ENCODE results near the gene TMED5.

The TMED5 gene

DNA sequence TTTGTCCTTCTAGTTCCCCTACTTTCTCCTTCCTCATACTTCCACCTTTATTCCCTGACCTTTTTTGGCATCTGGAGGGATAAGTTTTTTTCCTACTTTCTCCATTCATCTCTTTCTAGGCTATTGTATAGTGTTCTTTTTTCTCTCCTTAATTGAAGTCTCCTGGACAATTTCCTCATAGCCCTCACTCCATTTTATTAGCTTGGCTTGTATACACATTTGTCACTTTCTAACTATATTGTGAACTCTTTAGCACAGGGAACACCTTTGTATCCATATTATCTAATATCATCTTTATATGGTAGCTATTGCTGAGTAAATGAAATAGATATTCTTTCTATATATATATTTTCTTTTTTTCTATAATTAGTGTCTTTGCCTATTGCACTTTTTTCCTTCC, 47.6 kb downstream of the TMED5 start:
- Histone ChIP-seq H3K4me3 (no peak overlapping the region), H3K27ac (no peak overlapping the region)

GRCh38 chr1:93129507-93130099, 50.6 kb downstream of the TMED5 start:
- no peak overlapping the region for H3K4me3 ChIP-seq
- H3K27ac ChIP-seq, result no peak overlapping the region

DNA sequence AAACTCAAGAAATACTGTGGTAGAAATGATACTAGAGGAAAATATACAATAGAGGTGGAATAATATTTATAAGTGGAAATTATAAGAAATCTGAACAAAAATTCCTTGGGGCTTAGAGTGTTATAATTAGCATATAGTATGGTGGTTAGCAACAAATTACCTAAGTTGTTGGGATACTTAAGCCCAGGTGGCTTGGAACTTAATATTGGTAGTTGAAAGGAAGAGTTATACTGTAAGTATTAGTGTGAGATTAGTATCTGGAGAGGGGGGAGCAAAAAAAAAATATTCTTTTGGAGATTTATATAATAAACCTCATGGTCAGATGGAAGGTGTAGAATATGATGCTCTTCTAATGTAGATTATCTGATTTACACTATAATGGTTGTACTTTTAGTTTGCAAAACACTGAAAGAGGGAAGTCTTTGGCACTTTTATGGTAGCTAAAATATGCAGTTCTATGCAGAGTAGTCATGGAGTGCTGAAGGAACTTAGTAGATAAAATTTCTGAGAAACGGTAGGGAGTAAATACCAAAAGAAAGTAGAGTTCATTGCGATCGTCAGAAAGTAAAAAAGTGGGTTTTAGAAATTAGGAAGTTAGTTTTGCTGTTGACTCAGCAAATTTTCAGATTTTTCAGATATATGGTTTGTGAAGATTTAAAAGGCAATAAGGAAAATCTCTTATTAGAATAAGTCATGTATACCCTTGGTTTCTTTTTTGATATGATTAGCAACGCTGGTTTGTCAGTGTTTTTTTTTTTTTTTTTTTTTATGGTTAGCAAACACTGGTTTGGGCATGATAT, 55.5 kb downstream of the TMED5 start:
- H3K27ac ChIP-seq, result no peak overlapping the region
- no peak overlapping the region for H3K4me3 ChIP-seq

GRCh38 chr1:93123201-93123783, 56.9 kb downstream of the TMED5 start:
- H3K27ac ChIP-seq, result no peak overlapping the region
- H3K4me3 ChIP-seq, result no peak overlapping the region

- H3K27ac ChIP-seq, result no peak overlapping the region
- no peak overlapping the region for H3K4me3 ChIP-seq
Observed at GRCh38 chr1:93120614-93121013, 59.6 kb downstream of the TMED5 start.

- no peak overlapping the region for H3K4me3 ChIP-seq
- H3K27ac ChIP-seq, result no peak overlapping the region
Observed at GRCh38 chr1:93114391-93114790, 65.8 kb downstream of the TMED5 start.

- Histone ChIP-seq H3K4me3 (no peak overlapping the region), H3K27ac (no peak overlapping the region)
Observed at GRCh38 chr1:93113127-93113526, 67.1 kb downstream of the TMED5 start.

DNA sequence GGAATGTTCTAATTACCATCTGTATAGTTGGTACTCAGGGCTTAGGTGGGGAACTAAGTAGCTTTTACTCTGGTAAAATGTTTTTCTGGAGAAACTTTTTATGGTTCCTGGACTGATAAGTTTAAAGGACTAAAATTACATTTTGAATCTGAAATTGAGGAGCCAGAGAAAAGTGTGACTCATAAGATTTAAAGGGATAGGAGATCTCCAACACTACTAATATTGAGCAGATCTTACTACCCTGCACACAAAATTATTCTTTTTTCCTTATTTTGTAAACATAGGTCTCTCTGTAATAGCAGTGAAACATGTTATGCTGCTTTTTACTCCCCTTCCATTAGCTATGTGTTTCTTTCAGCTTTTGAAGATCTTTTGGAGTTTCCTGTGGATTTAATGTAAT, 68.7 kb downstream of the TMED5 start:
- peak overlapping the region in 1 of 21 experiments; percentile 5 for H3K27ac ChIP-seq
- H3K4me3 ChIP-seq, result no peak overlapping the region

DNA sequence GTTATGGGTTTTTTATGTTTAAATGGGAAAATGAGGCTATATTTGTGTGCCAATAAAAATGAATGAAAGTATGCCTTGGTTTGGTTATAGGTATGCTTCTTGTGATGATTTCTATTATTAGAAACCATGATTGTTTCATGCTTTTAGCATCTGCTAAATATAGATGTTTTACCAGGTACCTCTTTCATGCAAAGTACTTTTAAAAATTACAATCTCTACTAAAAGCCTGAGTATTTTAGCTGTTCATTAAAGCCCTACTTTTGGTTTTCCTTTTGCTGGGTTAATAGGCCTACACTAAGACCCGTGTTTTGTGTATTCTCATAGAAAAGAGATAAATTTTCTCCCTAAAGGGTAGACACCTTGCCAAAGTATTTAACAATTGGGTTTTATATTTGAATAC, 69.1 kb downstream of the TMED5 start:
- no peak overlapping the region for H3K27ac ChIP-seq
- H3K4me3 ChIP-seq, result no peak overlapping the region

- H3K4me3 ChIP-seq, result no peak overlapping the region
- no peak overlapping the region for H3K27ac ChIP-seq
Observed at GRCh38 chr1:93109578-93109977, 70.6 kb downstream of the TMED5 start.

DNA sequence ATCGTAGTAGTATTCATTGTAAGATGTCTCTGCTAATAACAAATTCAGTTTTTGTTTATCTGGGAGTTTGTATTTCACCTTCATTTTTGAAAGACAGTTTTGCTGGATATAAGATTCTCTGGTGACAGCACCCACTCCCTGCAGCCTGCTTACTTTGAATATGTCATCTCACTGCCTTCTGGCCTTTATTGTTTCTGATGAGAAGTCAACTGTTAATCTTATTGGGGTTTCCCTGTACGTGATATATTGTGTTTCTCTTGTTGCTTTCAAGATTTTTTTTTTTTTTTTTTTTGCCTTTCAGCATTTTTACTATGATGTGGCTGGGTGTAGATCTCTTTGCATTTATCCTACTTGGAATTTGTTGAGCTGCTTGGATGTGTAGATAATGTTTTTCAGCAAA, 71.9 kb downstream of the TMED5 start:
- H3K4me3 ChIP-seq, result no peak overlapping the region
- no peak overlapping the region for H3K27ac ChIP-seq

DNA sequence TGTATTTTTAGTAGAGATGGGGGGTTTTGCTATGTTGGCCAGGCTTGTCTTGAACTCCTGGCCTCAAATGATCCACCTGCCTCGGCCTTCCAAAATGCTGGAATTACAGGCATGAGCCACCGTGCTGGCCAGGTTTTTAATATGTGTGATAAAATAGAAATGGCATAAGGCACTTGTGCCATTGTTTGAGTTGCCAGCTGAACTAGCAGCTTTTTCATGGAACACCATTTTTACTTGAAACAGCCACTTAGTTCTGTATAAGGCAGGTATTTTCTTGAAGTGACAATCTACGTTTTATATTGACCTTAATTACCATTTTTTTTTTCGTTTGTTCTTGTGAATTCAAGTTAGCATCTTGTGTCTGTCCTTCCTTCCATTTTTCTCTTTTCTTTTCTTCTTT, 72.8 kb downstream of the TMED5 start:
- Histone ChIP-seq H3K27ac (no peak overlapping the region), H3K4me3 (no peak overlapping the region)

GRCh38 chr1:93106226-93106625, 74.0 kb downstream of the TMED5 start:
- Histone ChIP-seq H3K27ac (no peak overlapping the region), H3K4me3 (no peak overlapping the region)

DNA sequence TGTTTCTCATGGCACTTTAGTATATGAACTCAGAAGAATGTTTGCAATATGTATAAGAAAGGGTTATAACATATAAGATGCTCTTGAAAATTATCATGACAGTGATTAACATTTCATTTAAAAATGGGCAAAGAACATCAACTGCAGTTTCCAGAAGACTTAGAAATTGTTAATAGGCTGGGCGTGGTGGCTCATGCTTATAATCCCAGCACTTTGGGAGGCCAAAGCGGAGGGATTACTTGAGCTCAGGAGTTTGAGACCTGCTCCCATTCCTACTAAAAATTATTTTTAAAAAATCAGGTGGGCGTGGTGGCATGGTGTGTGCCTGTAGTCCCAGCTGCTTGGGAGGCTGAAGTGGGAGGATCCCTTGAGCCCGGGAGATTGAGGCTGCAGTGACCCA, 78.1 kb downstream of the TMED5 start:
- H3K27ac ChIP-seq, result no peak overlapping the region
- no peak overlapping the region for H3K4me3 ChIP-seq

All from skin epidermis (tissue), 12 donors.